Measurements from ENCODE around the gene CARD6.
"Not testable (repeated sequence)": the region's sequence is repeated elsewhere in the genome, so short reads cannot be mapped to it uniquely, and the experiment has no call there.

The CARD6 gene

GRCh38 chr5:40875958-40876357 lies 34.8 kb downstream of the CARD6 start:
- no peak for DNase-seq (ENCODE audit: low read depth)

GRCh38 chr5:40877371-40877988 lies 36.3 kb downstream of the CARD6 start:
- no peak for DNase-seq (ENCODE audit: low read depth)

GRCh38 chr5:40879163-40879942 lies 38.2 kb downstream of the CARD6 start:
- peak; percentile 40 for DNase-seq (ENCODE audit: low read depth)

GRCh38 chr5:40882291-40882690 lies 41.1 kb downstream of the CARD6 start:
- DNase-seq (ENCODE audit: low read depth) = no peak

GRCh38 chr5:40883051-40883450 lies 41.9 kb downstream of the CARD6 start:
- DNase-seq (ENCODE audit: low read depth) = not testable (repeated sequence)

DNA sequence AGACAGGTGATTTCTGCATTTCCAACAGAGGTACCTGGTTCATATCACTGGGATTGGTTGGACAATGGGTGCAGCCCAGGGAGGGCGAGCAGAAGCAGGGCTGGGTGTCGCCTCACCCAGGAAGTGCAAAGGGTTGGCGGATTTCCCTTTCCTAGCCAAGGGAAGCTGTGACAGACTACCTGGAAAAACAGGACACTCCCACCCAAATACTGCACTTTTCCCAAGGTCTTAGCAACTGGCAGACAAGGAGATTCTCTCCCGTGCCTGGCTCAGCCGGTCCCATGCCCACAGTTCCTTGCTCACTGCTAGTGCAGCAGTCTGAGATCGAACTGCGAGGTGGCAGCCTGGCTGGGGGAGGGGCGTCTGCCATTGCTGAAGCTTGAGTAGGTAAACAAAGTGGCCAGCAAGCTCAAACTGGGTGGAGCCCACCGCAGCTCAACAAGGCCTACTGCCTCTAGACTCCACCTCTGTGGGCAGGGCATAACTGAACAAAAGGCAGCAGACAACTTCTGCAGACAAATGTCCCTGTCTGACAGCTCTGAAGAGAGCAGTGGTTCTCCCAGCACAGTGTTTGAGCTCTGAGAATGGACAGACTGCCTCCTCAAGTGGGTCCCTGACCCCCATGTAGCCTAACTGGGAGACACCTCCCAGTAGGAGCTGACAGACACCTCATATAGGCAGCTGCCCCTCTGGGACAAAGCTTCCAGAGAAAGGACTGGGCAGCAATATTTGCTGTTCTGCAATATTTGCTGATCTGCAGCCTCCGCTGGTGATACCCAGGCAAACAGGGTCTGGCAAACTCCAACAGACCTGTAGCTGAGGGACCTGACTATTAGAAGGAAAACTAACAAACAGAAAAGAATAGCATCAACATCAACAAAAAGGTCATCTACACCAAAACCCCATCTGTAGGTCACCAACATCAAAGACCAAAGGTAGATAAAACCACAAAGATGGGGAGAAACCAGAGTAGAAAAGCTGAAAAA lies 54.6 kb downstream of the CARD6 start:
- not testable (repeated sequence) for DNase-seq (ENCODE audit: low read depth)

DNA sequence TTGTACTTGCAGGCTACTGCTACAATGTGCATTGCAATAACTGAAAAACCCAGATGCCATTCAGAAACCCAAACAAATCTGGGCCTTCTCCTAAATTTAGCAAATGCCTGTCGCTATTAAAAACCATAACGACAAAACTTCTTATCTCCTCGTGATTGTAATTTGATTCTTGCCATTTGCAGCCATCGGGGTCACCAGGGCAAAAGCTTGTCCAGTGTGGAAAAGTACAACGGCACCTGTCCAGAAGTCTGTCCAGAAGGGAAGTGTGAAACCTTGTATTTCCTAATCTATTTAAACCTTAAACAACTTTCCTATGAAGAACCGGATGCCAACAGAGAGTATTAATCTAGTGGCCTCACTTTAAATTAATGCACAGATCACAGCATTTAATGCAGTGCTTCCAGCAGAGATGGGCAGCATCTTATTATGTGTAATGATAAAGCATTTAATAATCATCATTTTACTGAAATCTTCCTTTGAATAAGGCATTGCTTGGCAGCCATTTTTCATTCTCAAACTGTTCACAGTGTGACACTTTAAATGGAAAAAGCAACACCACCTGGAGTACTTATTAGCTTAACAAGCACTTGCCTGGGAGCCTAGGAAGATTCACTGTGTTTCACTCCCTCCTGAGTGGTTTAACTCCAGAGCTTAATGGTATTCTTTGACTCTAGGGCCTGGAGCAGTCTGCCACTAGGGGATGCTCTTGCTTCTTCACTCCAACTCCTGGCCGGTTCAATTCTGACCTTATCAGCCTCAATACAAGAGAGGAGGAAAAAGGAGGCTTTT lies 63.2 kb downstream of the CARD6 start:
- peak; percentile 78 for DNase-seq (ENCODE audit: low read depth)

GRCh38 chr5:40904994-40905306 lies 63.8 kb downstream of the CARD6 start:
- DNase-seq (ENCODE audit: low read depth) = no peak

DNA sequence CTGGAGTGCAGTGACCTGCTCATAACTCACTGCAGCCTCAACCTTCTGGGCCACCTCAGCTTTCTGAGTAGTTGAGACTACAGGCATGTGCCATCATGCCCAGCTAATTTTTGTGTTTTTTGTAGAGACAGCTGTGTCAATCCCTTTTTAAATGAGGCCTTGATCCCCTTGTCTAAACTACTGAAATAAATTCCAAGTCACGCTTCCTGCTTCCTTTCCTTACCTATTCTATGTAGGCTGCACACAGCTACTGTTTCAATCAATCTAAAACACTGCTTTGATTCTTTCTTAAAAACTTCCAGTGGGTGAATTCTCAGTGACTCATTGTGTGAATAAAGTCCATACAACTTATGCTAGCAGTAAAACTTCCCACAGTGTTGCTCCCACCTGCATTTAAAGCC lies 65.2 kb downstream of the CARD6 start:
- peak; percentile 10 for DNase-seq (ENCODE audit: low read depth)

- no peak for DNase-seq (ENCODE audit: low read depth)
These were observed 68.1 kb downstream of the CARD6 start, which contains the start of gene C7 for GRCh38 chr5:40909264-40909663. Gene C7 (plus strand): TSS chr5:40909497. CDS start chr5:40909611, 114 bp downstream.

DNA sequence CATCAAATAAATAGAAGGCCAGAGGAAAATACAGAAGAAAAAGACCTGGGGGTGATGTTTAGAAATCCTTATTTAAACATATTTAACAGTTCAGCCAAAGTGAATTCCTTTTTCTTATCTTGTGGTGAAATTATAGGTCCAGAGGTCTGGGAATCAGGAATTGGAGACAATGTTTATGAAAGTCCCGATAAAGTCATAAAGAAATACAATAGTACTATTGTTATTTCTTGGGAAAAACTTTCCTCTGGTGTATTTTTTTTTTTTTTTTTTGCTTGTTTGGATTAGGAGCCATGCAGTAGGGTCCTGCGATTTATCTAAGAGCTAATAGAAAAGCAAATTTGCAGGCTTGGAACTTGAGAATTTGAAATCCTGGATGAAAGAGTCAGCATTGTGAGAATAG lies 68.6 kb downstream of the CARD6 start:
- no peak for DNase-seq (ENCODE audit: low read depth)

All from EH (cell line).